OCI-M2 (cell line): ENCODE measurements around the gene VPS51.
"Not testable (repeated sequence)": the region's sequence is repeated elsewhere in the genome, so short reads cannot be mapped to it uniquely, and the experiment has no call there.

Experiments
- DNase-seq: peaks from one replicate; lab custom pipeline; 2025; ENCODE audit not compliant: unreplicated experiment; lab: John Stamatoyannopoulos, UW

The VPS51 gene

DNA sequence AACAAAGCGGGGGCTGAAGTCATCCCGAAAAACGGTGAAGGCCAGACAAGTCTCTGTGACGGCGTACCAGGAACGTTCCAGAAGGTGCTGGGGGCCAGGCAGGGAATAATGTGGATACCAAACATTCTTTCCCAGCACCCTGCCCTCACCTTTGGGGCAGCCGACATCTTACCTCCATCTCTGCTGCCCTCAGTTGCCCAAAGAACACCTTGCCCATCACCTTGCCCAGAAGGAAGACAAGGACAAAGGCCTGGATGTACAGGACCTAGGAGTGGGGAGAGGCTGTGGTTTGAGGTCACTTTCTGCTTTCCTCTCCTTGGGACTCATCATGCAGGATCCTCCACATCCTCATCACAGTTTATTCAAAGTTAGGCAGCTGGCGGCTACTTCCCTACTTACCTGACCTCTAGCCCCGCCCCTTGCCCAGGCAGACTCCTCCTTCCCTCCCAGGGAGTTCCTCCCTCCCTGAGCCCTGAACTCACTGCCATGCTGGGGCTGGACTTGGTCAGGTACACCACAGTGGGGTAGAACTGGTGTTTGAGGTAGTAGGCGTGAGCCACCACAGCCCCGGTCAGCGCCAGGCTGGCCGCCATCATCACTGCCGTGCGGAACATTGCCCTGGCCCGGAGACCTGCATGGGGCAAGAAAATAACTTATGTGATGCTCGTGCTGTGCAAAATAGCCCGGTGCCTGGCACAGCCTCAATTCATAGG lies 37.1 kb downstream of the VPS51 start:
- no peak for DNase-seq

DNA sequence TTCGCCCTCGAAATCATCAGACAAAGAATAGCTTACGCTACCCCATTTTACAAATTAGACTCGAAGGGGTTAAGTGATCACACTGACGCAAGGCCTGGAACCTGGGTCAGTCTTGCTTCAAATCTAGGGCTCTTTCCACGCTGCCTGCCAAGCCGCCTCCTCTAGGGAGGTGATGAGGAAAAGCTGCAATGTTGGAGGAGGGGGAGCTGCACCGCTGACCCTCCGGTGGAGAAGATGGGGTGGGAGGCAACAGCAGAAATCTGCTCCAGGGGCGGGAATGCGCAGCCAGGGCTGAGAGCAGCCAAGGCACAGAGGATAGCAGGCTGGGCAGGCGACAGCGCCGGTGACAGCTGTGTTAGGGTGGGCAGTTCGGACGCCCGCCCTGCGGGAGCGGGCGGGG lies 37.7 kb downstream of the VPS51 start:
- DNase-seq, result no peak

GRCh38 chr11:65134240-65134951 lies 38.4 kb downstream of the VPS51 start, which contains the start of gene SYVN1:
SYVN1 (minus strand) TSS chr11:65134519; CDS start chr11:65133601, 918 bp downstream.
- DNase-seq, result peak; percentile 87

GRCh38 chr11:65134952-65135632 lies 39.1 kb downstream of the VPS51 start:
- DNase-seq, result peak; percentile 87

DNA sequence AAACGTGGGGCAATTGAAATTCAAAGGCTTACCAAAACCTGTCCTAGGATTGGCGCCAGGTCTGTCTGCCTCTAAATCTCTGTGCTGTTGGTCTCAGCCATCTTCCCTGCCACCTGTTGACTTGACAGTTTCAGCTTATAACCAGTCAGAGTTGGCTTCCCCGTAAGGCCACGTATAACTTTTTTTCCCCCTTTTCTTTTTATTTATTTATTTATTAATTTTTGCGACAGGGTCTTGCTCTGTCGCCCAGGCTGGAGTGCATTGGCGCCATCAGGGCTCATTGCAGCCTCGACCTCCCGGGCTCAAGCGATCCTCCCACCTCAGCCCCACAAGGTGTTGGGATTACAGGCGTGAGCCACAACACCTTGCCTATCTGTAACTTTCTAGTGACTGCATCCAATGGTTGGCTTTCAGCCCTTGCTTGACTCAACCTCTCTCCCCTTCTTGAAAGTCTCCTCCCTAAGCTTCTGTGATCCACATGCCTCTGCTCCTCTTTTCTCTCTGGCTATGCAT lies 39.7 kb downstream of the VPS51 start:
- DNase-seq, result no peak

DNA sequence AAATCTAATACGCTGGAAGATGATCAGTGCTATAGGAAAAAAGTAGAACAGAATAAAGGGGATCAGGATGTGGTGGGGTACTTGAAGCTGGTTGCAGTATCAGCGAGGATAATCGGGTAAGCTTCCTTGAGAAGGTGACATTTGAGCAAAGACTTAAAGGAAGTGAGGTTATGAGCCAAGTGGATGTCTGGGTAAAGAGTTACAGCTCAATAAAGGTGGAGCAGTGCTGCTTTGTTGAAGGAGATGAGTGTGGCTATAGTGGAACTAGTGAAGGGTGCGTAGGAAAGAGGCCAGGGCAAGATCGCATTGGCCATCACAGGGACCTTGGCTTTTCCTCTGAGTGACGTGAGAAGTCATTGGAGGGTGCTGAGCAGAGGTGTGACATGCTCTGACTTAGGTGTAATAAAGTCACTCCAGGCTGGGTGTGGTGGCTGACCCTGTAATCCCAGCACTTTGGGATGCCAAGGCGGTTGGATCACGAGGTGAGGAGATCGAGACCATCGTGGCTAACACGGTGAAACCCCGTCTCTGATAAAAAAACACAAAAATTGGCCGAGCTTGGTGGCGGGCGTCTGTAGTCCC lies 40.6 kb downstream of the VPS51 start:
- no peak for DNase-seq

- DNase-seq, result no peak
These were observed 46.0 kb downstream of the VPS51 start for GRCh38 chr11:65141896-65142494.

DNA sequence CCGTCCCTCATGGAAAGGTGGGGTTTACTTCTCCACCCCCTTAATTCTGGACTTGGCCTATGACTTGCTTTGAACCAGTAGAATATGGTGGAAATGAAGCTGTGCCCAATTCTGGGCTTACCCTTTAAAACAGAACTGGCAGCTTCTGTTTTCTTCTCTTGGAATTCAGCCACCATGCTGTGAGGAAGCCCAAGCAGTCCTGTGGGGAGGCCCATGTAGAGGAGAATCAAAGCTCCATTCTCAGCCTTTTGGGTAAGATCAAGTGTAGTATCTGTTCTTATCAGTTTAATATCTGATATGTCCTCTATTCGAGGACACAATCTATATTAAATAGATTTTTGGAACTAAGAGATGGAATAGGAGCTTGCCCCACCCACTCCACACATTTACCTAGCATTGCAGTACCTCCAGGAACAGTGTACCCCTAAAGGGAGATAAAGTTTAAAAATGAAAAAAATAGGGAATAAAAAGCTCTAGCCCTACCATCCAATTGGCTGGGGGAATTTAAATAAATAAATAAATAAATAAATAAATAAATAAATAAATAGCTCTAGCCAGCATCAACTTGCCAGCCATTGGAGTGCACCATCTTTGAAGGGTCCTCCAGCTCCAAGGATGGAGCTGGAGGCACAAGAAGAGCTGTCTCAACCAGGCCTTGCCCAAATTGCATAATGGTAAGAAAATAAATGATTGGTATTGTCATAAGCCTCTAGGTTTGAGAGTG lies 51.5 kb downstream of the VPS51 start:
- DNase-seq, result no peak

GRCh38 chr11:65148657-65149056 lies 52.6 kb downstream of the VPS51 start:
- DNase-seq, result no peak

DNA sequence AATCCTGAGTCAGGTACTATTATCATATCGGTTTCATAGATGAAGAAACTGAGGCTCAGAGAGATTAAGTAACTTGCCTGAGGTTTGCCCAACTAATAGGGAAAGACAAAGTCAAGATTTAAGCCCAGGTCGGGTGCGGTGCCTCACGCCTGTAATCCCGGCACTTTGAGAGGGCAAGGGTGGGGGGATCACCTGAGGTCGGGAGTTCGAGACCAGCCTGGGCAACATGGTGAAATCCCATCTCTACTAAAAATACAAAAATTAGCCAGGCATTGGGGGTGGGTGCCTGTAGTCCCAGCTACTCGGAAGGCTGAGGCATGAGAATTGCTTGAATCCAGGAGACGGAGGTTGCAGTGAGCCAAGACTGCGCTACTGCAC lies 54.1 kb downstream of the VPS51 start:
- not testable (repeated sequence) for DNase-seq

GRCh38 chr11:65150509-65151299 lies 54.7 kb downstream of the VPS51 start:
- DNase-seq, result no peak

DNA sequence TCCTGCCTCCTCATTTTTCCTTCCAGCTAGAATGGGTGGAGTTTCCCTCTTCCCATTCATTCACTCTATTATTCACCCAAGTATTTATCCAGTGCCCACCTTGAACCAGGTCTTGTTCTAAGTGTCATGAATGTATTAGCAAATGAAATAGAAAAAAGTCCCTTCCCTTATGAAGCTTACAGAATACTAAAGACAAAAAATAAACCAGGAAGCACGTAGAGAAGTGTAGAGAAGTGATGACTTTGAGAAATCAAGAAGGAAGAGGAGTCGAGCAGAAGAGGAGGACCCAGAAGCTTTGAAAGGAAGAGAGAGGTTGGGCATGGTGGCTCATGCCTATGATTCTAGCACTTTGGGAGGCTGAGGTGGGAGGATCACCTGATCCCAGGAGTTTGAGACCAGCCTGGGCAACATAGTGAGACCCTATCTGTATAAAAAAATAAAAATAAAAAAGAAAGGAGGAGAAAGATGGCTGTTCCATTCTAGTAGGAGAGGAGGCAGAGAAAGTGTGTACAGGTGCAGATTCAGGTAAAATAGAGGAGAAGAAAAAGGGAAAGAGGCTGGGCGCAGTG lies 55.4 kb downstream of the VPS51 start:
- no peak for DNase-seq

- DNase-seq, result no peak
These were observed 56.1 kb downstream of the VPS51 start for GRCh38 chr11:65152122-65152521.

DNA sequence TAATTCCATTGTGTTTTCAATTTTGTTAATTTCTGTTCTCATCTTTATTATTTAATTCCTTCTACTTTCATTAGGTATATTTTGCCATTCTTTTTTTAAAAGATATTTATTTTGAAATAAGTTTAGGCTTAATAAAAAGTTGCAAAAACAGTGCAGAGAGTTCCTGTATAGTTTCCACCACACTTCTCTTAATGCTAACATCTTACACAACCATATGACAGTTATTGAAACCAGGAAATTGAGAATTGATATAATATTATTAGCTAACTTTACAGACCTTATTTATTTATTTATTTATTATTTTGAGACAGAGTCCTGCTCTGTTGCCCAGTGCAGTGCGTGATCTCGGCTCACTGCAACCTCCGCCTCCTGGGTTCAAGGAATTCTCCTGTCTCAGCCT lies 60.2 kb downstream of the VPS51 start:
- no peak for DNase-seq

- no peak for DNase-seq
These were observed 60.9 kb downstream of the VPS51 start for GRCh38 chr11:65156926-65157325.

GRCh38 chr11:65157336-65157735 lies 61.3 kb downstream of the VPS51 start:
- DNase-seq, result no peak

- DNase-seq, result no peak
These were observed 63.0 kb downstream of the VPS51 start for GRCh38 chr11:65159012-65159411.

DNA sequence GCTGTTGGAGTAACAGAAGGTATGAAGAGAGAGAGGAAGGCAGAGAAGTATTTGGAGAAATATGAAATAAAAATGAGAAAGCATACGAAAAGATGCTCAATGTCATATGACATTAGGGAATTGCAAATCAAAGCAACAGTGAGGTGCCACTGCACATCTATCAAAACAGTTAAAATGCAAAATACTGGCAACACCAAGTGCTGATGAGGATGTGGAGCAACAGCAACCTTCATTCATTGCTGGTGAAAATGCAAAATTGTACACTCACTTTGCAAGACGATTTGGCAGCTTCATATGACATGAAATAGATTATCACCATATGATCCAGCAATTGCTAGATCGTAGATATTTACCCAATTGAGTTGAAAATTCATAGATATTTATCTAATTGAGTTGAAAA lies 64.6 kb downstream of the VPS51 start:
- no peak for DNase-seq
